ENCODE data around the gene FZD7.

DNA sequence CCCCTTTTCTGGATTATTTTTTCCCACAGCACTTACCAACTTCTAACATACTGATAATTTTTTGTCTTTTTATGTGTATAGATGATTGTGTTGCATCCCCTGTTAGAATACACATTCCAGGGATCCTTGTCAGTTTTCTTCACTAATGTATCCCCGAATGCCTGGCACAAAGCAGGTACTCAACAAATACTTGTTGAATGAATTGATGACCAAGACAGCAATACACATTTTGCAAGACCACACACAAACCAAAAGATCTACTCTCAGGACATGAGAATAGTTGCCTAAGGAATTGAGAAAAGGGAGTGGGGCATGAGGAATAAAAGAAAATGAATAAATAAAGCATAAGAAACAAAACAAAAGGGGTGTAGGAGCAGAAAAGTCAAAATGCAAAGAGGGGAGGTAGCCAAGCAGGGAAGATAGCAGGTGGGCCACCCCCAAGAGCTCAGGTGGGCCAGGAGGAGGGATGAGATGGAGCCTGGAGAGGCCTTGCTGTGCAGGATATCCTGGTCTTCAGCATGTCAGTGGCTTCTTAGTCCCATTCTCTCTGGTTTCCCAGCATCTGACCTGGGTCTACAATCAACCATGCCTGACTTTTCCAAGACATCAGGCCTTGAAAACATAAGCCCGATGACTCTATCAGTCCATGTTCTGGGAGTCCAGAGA, 38.5 kb upstream of the FZD7 start:
- TF ChIP-seq POLR2A (IDR thresholded peaks at IDR 0.05): no peak
- TF ChIP-seq CTCF (IDR thresholded peaks at IDR 0.05): no peak

Data from testis (tissue), 2 donors.